HG02970 (cell line): Measurements from ENCODE around the gene ELANE.
"Not testable (repeated sequence)": the region's sequence is repeated elsewhere in the genome, so short reads cannot be mapped to it uniquely, and the experiment has no call there.

ENCODE experiments used
- ATAC-seq: cut with Tn5 transposase; IDR thresholded peaks from one replicate; pipeline ENCODE4 v1.9.1; 2021; ENCODE audit warnings: mild to moderate bottlenecking, moderate library complexity, moderate number of reproducible peaks; ENCODE audit not compliant: unreplicated experiment, low FRiP score

The ELANE gene

DNA sequence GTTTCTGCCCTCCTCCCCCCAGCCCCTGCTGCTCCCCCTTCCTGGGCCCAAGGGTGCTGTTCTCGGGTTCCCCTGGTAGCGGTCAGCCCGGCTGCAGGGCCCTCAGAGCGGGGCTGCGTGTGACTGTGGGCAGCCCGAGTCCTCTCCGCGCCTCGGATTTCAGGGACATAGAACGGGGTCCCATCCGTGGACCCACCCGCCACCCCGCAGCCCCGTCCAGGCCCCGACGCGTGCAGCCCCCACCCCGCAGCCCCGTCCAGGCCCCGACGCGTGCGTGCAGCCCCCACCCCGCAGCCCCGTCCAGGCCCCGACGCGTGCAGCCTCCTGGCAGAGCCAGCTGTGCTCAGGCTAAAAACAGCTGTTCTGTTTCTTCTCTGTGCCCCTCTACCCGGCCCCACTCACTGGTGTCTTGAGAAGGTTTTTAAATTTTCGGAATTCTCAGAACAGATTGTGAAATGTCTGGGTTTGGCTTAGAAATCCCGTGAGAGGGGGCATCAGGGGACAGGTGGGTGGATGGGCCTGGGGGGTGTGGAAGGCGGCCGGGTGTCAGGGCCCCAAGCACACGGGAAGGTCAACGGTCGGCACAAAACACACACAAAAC is 16.8 kb upstream of the ELANE start:
- ATAC-seq = no peak

GRCh38 chr19:840519-841206 is 11.4 kb upstream of the ELANE start, which contains the start of gene PRTN3:
Gene PRTN3 (plus strand): TSS chr19:840999. CDS start chr19:841009, 10 bp downstream.
- no peak for ATAC-seq

DNA sequence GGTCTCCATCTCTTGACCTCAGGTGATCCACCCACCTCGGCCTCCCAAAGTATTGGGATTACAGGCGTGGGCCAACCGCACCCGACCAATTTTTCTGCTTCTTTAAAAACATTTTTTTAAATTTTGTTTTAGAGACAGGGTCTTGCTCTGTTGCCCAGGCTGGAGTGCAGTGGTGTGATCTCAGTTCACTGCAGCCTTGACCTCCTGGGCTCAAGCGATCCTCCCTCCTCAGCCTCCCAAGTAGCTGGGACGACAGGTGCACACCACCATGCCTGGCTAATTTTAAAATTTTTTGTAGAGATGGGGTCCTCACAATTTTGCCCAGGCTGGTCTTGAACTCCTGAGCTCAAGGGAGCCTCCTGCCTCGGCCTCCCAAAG is 9.3 kb upstream of the ELANE start:
- ATAC-seq = not testable (repeated sequence)

DNA sequence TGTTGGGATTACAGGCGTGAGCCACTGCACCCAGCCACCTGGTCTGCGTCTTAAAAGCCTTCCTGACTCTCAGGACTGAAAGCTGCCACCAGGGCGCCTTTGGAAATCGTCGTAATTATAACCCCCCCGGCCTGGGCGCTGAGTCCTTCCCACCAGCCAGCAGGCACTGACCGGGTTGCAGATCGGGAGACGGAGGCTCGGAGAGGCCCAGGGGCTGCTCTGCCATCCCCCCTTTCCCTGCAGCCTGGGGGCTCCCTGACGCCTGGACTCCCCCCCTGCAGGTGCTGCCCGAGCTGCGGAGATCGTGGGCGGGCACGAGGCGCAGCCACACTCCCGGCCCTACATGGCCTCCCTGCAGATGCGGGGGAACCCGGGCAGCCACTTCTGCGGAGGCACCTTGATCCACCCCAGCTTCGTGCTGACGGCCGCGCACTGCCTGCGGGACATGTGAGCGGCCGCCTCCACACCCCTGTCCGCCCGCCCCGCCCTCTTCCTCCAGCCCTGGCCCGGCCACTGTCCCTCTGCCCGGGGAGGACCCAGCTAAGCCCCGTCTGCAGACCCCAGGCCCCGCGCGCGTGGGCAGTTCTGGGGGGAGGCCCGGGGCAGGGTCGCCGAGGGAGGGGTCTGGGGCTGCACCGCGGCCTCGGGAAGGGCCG is 8.8 kb upstream of the ELANE start:
- no peak for ATAC-seq

GRCh38 chr19:843836-844545 is 8.1 kb upstream of the ELANE start:
- ATAC-seq = no peak

DNA sequence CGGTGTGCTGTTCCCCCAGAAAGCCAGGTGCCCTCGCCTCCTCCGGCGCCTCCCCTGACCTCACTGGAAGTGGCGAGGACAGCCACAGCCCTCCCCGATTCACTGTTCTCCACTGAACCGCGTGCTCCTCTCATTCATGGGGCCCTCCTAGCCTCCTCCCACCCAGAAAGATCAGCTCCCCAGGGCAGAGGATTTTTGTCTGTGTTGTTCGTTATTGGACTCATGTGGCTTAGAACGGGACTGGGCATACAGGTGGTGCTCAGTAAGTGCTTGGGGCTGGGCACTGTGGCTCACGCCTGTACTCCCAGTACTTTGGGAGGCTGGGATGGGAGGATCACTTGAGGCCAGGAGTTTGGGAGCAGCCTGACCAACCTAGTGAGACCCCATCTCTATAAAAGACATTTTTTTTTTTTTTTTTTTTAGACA is 7.5 kb upstream of the ELANE start:
- ATAC-seq = no peak

DNA sequence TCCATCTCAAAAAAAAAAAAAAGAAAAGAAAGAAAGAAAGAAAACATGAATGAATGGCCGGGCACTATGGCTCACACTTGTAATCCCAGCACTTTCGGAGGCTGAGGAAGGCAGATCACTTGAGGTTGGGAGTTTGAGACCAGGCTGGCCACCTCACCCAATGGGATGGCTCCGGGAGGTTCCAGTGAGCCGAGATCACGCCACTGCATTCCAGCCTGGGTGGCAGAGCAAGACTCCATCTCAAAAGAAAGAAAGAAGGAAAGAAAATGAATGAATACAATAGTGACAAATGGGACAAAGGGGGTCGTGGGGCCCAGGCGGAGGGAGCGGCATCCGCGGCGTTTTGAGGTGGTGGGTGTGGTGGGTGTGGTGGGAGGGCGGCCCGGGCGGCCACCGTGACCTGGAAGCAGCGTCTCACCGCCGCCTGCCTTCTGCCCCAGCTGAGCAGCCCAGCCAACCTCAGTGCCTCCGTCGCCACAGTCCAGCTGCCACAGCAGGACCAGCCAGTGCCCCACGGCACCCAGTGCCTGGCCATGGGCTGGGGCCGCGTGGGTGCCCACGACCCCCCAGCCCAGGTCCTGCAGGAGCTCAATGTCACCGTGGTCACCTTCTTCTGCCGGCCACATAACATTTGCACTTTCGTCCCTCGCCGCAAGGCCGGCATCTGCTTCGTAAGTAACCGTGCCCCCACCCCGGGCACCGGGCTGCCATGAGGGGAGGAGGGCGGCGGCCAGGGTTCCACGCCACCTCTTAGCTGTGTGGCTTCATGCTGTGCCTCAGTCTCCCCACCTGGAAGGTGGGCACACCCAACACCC is 6.2 kb upstream of the ELANE start:
- ATAC-seq = no peak

GRCh38 chr19:848386-848921 is 3.6 kb upstream of the ELANE start:
- ATAC-seq = no peak

- not testable (repeated sequence) for ATAC-seq
These were observed 2.9 kb upstream of the ELANE start for GRCh38 chr19:849195-849594.

- ATAC-seq = no peak
These were observed 1.7 kb upstream of the ELANE start for GRCh38 chr19:850221-850978.

DNA sequence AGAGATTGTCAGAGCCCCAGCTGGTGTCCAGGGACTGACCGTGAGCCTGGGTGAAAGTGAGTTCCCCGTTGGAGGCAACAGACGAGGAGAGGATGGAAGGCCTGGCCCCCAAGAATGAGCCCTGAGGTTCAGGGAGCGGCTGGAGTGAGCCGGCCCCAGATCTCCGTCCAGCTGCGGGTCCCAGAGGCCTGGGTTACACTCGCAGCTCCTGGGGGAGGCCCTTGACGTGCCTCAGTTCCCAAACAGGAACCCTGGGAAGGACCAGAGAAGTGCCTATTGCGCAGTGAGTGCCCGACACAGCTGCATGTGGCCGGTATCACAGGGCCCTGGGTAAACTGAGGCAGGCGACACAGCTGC is 1.1 kb upstream of the ELANE start:
- no peak for ATAC-seq

- ATAC-seq = no peak
These were observed 997 bp downstream of the ELANE start for GRCh38 chr19:853014-853585.

GRCh38 chr19:853614-854220 is 1.6 kb downstream of the ELANE start:
- not testable (repeated sequence) for ATAC-seq

- no peak for ATAC-seq
These were observed 2.4 kb downstream of the ELANE start for GRCh38 chr19:854549-854948.

DNA sequence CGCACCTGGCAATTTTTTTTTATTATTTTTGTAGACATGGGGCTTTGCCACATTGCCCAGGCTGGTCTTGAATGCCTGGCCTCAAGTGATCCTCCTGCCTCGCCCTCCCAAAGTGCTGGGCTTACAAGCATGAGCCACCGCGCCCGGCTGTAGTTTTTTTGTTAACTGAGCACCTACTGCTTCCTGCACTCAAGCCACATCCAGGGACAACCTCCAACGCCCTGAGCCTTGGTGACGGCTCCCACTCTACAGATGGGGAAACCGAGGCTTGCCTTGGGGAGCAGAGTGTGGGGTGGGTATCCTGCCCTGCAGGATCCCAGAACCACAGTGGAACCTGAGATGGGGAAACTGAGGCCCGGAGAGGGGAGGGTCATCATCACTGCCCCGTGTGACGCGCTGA is 3.0 kb downstream of the ELANE start:
- ATAC-seq = no peak

- ATAC-seq = no peak
These were observed 3.5 kb downstream of the ELANE start for GRCh38 chr19:855566-856120.

GRCh38 chr19:858284-858683 is 6.2 kb downstream of the ELANE start:
- ATAC-seq = no peak
